Measurements from ENCODE around the gene IFT74. TPM values are rescaled to one million over a fixed set of nuclear protein-coding genes. Genes with fewer than 3 reads are reported as not detected.

IFT74 gene
- total RNA-seq, 1 experiment from 2014 or later: 15.2 TPM

GRCh38 chr9:27059412-27059811, 103.2 kb downstream of the IFT74 start (continued):
- TF ChIP-seq ZNF219 (CRISPR knock-in tag; IDR thresholded peaks at IDR 0.05; ENCODE audit: borderline replicate concordance) (no peak), CDX4 (CRISPR knock-in tag; IDR thresholded peaks at IDR 0.05; ENCODE audit: borderline replicate concordance) (no peak), E2F5 (CRISPR knock-in tag; IDR thresholded peaks at IDR 0.05) (no peak), TCF7 (CRISPR knock-in tag; IDR thresholded peaks at IDR 0.05; ENCODE audit: low read depth) (no peak), IRF1 (CRISPR knock-in tag; IDR thresholded peaks at IDR 0.05) (no peak), NR3C1 (CRISPR knock-in tag; conservative IDR thresholded peaks at IDR 0.05; ENCODE audit: low read depth) (no peak), OVOL2 (CRISPR knock-in tag; IDR thresholded peaks at IDR 0.05; ENCODE audit: borderline replicate concordance) (no peak), NFE2L1 (CRISPR knock-in tag; IDR thresholded peaks at IDR 0.05) (no peak), ZBTB21 (CRISPR knock-in tag; IDR thresholded peaks at IDR 0.05; ENCODE audit: borderline replicate concordance) (no peak)

- H3K36me3 Mint-ChIP-seq: no peaks in the 10 kb centered on the region
- H3K9me3 Mint-ChIP-seq: no peaks in the 10 kb centered on the region
- no peak overlapping the region for H3K4me3 Mint-ChIP-seq
- ChIA-PET POLR2A (no interaction called here), CTCF (no interaction called here)
- H3K27ac Mint-ChIP-seq: no peak overlapping the region
- H3K4me1 Mint-ChIP-seq: no peaks in the 10 kb centered on the region
- ATAC-seq: no peak
- no peak for DNase-seq (ENCODE audit: low spot score)
- H3K27me3 Mint-ChIP-seq (ENCODE audit: low read depth): no peaks in the 10 kb centered on the region
- TF ChIP-seq JUN (CRISPR knock-in tag; IDR thresholded peaks at IDR 0.05): no peak
- no peak for TF ChIP-seq NFE2L1 (CRISPR knock-in tag; IDR thresholded peaks at IDR 0.05)
- TF ChIP-seq E2F5 (CRISPR knock-in tag; IDR thresholded peaks at IDR 0.05): no peak
- TF ChIP-seq ZMAT4 (CRISPR knock-in tag; IDR thresholded peaks at IDR 0.05): no peak
- TF ChIP-seq USF2 (CRISPR knock-in tag; IDR thresholded peaks at IDR 0.05): no peak
- no peak for TF ChIP-seq ZNF232 (CRISPR knock-in tag; IDR thresholded peaks at IDR 0.05)
- TF ChIP-seq STAT6 (CRISPR knock-in tag; conservative IDR thresholded peaks at IDR 0.05; ENCODE audit: low read depth): no peak
- TF ChIP-seq HMGA2 (CRISPR knock-in tag; IDR thresholded peaks at IDR 0.05): no peak
- no peak for TF ChIP-seq TEAD1 (CRISPR knock-in tag; IDR thresholded peaks at IDR 0.05)
- TF ChIP-seq ELF4 (CRISPR knock-in tag; IDR thresholded peaks at IDR 0.05; ENCODE audit: low read depth): no peak
- no peak for TF ChIP-seq ZNF512 (CRISPR knock-in tag; IDR thresholded peaks at IDR 0.05; ENCODE audit: borderline replicate concordance)
- no peak for TF ChIP-seq TCF7 (CRISPR knock-in tag; IDR thresholded peaks at IDR 0.05; ENCODE audit: low read depth)
- no peak for TF ChIP-seq AFF4 (CRISPR knock-in tag; IDR thresholded peaks at IDR 0.05; ENCODE audit: borderline replicate concordance)
- no peak for TF ChIP-seq E2F4 (CRISPR knock-in tag; IDR thresholded peaks at IDR 0.05; ENCODE audit: borderline replicate concordance, low read depth)
- no peak for TF ChIP-seq RORB (CRISPR knock-in tag; IDR thresholded peaks at IDR 0.05)
These were observed 103.7 kb downstream of the IFT74 start for GRCh38 chr9:27059907-27060306.

Data from WTC11 (cell line).